ENCODE results near the gene DDX39A.

DNA sequence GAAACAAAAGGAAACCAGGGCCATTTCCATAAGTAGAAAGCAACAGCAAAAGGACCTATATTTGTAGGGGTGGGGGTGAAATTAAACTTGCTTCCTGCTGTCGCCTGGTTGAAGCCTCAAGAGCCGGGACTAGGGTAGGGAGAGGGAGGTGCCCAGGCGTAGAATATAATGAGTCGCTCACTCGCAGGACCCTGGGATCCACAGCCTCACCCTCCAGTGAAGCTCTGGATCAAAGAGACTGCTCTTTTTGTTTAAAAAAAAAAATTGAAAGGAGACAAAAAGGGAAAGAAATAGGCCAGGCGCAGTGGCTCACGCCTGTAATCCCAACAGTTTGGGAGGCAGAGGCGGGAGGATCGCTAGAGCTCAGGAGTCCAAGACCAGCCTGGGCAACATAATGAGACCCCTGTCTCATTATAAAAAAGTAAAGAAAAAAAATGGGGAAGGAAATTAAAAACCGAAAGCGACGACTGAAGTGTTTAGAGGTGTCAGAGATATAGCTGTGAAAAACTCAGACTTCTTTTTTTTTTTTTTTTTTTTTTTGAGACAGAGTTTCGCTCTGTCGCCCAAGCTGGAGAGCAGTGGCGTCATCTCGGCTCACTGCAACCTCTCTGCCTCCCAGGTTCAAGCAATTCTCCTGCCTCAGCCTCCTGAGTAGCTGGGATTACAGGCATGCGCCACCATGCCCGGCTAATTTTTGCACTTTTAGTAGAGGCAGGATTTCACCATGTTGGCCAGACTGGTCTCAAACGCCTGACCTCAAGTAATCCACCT, 48.8 kb downstream of the DDX39A start:
- TF ChIP-seq, protein P1, sequence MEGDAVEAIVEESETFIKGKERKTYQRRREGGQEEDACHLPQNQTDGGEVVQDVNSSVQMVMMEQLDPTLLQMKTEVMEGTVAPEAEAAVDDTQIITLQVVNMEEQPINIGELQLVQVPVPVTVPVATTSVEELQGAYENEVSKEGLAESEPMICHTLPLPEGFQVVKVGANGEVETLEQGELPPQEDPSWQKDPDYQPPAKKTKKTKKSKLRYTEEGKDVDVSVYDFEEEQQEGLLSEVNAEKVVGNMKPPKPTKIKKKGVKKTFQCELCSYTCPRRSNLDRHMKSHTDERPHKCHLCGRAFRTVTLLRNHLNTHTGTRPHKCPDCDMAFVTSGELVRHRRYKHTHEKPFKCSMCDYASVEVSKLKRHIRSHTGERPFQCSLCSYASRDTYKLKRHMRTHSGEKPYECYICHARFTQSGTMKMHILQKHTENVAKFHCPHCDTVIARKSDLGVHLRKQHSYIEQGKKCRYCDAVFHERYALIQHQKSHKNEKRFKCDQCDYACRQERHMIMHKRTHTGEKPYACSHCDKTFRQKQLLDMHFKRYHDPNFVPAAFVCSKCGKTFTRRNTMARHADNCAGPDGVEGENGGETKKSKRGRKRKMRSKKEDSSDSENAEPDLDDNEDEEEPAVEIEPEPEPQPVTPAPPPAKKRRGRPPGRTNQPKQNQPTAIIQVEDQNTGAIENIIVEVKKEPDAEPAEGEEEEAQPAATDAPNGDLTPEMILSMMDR (IDR thresholded peaks at IDR 0.05): no peak
- TF ChIP-seq POLR2AphosphoS5 (IDR thresholded peaks at IDR 0.05) (no peak), EP300 (IDR thresholded peaks at IDR 0.05) (no peak)

All from stomach (tissue), 4 donors.